Measurements from ENCODE around the gene SIGLEC7. TPM values are rescaled to one million over a fixed set of nuclear protein-coding genes. Genes with fewer than 3 reads are reported as not detected.

SIGLEC7 gene
- polyA plus RNA-seq (2013, experiment 1 of 2; ENCODE audit: insufficient read length), result not detected
- polyA plus RNA-seq (2013, experiment 2 of 2; ENCODE audit: insufficient read length), result not detected

DNA sequence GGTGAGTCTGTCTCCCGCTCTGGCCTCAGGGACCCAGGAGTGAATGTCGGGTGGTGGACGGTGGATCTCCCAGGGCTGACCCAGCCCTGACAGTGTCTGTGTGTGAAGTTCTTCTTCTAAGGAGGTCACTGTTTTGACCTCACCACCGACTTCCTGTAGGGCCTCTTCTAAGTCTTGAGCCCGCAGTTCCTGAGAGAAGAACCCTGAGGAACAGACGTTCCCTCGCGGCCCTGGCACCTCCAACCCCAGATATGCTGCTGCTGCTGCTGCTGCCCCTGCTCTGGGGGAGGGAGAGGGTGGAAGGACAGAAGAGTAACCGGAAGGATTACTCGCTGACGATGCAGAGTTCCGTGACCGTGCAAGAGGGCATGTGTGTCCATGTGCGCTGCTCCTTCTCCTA, at the start of gene SIGLEC7:
TSS of gene SIGLEC7 (plus strand) at position 183 of the 400 bp plus-strand sequence. CDS start at position 252, 69 bp downstream.
- DNase-seq, result no peak

DNA sequence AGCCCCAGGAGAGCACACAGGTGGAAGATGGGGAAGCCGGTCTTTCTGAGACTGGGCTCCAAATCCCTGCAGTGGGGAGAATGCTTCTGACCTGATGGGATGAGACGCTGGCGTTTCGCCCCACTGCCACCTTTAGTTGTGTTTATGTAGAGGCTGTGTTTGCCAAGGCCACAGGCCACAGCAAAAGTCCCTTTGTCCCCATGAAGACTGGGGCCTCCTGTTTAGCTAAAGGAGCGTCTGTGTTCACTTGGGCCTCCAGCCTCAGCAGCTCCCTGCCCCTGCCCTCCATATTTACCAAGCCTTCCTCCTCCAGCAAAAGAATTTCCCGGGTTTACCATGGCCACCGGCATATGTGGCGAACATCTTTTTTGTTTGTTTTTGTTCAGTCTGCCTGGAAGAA, 49.0 kb upstream of the SIGLEC7 start:
- no peak for DNase-seq

DNA sequence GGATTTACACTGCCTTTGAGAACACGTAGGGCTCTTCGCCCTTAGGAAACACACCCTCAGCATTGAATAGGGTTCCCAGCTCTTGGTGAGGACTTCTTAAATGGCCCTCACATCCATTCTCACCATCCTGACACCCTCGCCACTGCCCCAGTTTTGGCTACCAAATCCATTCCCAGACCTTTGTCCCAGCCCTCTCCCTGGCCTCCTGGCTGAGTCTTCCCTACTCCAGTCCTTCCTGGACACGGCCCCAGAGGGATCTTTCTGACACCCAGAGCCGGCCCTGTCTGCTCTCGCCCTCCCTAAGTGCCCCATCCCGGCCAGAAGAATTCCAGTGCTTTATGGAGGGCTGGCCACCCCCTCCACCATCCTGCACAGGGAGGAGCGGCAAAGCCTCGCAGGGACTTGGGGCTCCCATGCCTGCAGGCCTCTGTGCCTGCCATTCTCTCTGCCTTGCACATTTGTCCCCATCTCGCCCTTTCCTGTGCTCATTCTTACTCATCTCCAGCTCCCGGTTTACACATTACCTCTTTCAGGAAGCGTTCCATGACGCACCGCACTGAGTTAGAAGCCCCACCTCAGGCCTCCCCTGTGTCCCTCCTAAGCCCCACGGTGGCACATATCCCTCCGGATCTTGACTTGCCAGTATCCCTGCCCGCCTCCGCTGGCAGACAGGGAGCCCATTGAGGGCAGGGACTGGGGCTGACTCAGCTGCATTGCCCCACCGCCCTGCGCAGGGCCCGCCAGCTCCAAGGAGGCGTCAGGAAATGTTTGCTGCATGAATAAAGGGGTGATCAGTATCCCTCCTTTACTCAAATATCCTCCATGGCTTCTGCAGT, 48.4 kb upstream of the SIGLEC7 start:
- DNase-seq, result no peak

DNA sequence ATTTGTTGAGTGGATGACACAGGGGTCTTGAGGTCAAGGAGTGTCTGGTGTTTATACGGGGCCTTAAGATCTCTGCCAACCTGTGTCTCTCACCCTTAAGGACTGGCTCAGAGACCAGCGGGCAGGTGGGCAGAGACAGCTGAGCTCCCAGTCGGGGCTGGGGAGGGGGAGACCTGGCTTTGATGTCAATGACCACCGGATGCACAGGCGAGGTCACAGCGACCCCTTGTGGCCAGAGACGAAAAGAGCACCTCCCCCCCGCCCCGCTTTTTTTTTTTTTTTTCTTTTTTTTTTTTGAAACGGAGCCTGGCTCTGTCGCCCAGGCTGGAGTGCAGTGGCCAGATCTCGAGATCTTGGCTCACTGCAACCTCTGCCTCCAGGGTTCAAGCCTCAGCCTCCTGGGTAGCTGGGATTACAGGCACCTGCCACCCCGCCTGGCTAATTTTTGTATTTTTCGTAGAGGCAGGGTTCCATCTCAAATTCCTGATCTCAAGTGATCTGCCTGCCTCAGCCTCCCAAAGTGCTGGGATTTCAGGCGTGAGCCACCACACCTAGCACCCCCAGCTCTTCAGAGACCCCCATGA, 47.3 kb upstream of the SIGLEC7 start:
- peak; percentile 7 for DNase-seq

DNA sequence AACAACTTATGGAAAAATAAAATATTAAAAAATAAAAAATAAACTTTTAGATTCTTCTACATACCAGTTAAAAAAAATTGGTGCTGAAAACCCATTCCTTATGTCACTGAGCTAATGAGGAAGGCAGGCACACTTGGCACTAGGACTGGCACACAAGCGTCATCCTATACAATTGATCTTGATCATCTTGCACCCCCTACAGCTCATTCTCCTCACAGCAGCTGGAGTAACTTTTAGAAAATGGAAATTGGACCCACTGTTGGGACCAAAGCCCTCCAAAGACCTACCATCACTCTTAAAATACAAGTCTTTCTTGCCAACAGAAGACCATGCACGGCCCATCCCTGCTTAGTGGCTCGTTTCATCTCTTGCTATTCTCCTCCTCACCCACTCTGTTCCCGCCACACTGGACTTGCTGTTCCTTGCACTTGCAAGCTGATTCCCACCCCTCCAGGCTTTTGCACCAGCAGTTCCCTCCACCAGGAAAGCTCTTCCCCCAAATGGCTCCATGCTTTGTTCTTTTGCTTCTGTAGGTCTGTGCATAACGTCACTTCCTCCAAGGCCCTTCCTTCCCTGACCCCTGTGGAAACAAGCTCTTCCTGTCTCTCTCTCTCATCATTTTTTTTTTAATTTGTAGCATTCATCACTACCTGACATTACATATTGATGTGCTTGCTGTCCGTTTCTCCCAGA, 45.5 kb upstream of the SIGLEC7 start:
- DNase-seq, result no peak

DNA sequence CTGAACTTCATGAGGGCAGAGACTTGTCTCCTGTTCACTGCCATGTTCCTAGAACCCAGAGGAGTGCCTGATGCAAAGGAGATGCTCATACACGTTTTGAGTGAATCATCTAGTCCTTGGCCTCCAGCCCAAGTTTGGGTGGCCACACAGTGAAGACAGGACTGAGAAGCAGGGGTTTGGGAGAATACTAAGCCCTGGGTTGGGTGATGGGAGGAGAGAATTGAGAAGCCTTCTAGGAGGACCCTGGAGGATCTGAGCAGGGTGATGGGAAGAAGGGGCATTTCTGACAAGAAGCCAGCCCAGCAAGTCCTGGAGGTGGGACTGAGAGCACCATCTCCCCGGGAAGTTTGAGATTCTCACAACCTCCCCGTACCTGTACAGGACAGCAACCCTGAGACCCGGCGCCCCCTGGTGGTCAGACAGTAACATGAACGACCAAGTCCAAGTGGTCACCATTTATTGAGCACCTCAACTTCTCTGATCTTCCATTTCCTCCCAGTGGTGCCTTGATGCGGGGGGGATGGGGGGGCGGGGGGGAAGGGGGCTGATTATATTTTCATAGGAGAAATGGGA, 44.8 kb upstream of the SIGLEC7 start:
- DNase-seq, result peak; percentile 62

DNA sequence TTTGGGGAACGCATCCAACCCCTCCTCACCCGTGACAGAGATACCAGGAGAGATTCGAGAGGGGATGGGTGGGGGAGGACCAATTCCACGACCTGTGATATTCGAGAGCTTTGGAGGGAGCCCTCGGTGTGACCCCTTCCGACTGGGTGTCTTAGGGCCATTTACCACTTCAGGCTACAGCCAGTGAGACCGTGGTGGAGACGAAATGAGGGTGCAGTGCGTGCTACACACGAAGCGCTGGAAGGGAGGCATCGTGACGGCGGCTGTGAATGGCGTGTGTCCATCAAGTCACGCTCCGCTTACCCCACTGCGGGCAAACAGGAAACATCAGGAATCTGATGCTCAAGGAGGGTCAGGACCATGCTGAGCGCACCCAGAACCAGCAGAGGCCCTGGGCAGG, 44.3 kb upstream of the SIGLEC7 start:
- no peak for DNase-seq

DNA sequence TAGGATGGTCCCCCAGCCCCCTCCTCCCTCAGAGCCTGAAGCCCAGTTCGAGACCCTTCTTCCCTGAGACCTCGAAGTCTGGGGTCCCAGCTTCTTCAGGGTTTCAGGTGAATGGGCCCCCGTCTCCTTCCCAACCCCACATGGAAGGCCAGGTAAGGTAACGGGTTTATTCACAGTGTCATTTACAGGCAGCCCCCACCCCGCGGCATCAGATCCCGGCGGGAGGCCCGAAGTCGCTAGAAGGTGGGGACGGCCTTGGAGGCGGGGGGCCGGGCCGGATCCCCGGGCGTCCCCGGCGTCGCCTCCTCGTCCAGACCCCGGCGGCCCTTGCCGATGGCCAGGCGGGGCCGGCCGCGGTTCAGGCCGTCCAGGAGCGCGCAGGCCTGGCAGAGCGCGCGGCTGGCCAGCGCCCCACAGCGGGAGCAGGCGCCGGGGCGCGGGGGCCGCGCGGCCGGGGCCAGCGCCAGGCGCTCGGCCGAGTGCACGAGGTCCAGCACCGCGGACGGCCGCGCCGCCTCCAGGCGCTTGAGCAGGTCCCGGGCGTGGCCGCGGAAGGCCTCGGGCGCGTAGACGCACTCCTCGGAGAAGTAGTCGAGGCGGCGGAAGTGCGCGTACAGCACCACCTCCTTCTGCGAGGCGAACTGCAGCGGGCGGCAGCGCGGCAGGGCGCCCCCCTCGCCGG, 43.6 kb upstream of the SIGLEC7 start:
- DNase-seq, result peak; percentile 17

DNA sequence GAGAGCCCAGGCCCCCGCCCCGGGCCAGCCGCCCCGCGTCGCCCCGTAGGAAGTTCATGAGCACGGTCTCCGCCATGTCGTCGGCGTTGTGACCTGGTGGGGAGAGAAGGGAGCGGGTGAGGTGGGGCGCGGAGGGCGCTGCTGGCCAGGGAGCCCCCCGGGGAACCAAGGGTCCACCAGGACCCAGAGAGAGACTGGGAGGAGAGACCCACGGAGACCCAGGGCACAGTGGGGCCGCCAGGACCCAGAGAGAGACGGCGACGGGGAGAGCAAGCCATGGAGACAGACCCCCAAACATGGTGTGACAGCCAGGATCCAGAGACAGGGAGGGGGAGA, 43.1 kb upstream of the SIGLEC7 start:
- DNase-seq, result no peak

DNA sequence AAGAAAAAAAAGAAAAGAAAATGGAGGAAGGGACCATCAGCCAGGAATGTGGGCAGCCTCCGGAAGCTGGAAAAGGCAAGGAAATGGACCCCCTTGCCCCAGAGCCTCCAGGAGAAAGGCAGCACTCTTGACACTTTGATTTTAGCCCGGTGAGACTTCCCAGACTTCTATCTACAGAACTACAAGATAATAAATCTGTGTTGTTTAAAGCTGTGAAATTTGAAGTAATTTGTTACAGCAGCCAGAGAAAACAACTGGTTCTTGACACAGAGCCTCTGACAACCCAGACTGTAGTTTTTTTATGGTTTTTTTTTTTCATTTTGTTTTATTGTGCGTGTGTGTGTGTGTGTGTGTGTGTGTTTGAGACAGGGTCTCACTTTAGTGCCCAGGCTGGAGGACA, 41.5 kb upstream of the SIGLEC7 start:
- no peak for DNase-seq

DNA sequence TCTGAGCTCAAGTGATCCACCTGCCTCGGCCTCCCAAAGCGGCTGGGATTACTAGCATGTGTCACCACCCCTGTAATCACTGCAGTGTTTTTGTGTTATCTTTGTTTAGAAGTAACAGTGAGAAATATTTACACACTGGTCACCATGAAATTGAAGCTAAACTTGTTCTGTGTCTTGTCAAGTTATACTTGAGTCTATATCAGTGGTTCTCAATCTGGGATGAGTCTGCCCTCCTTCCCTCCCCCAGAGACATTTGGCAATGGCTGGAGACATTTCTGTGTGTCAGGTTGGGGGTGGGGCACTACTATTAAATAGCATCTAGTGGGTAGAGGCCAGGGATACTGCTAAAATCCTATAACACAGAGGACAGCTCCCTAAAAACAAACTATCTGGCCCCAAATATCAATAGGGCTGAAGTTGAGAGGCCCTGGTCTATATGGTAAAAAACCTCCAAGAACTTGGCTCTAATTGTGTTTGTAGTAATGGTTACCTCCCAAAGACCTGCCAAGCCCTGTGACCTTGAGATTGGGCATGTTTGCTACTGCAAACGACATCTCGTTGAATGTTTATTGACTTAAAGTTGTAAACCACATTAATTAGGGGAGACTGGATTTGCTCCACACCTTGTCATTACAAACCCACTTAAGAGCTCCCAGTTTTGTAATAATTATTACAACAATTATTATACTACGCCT, 40.8 kb upstream of the SIGLEC7 start:
- no peak for DNase-seq

DNA sequence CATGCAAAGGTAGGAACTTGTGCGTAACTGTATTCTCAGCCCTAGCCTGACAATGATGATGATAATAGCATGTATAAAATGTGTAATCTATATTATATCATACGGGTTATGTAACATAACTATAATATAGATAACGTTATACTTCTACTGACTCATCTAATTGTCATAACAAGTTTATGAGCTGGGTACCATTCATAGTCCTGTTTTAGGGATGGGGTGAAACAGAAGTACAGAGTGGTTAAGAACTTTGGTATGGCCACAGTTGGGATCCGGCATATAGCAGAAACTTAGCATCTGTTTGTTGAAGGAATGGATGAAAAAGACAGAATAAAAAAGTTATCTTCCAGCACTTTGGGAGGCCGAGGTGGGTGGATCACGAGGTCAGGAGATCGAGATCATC, 39.1 kb upstream of the SIGLEC7 start:
- DNase-seq, result no peak

DNA sequence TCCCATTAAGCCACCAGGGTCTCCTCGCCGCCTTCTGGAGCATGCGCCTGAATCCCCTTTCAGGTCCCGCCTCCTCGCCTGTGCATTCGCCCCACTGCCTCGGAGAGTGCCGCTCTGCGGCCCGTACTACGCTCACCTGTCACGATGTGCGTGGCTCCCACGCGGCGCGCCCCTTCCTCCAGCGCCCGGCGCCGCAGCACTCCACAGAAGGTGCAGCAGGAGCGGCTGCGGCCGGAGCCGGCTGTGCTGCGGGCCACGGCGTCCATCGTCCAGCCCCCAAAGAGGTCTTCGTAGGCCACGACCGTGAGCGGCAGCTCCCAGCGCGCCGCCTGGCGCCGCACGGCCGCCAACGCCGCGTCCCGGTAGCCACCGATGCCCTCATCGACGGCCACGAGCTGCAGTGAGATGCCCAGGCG, 38.2 kb upstream of the SIGLEC7 start:
- DNase-seq, result no peak

DNA sequence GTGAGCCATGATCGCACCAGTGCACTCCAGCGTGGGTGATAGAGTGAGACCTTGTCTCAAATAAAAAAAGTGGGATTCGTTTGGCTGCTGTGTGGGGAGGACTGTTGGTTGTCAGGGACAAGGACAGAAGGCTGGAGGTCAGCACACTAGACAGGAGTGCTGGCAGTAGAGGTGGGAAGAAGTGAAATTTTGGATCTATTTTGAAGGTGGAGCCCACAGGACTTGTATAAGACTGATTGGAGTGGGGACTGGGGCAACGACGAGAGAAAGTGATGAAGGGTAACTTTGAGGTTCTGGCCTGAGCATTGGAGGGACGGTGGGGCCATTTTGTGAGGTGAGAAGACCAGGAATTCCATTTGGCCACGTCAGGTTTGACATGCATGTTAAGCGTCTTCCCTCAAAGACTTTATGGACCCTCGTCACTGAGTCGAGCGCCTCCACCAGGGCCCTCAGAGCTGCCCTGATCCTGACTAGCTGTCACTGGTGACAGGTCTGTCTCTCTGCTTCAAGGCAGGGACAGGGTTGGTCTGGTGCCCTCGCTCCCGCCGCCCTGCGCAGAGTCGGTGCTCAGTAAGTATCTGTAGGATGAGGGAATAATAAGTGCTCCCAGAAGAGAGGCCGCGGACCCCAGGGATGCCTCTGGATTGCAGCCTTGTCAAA, 34.6 kb upstream of the SIGLEC7 start:
- DNase-seq, result peak; percentile 34

DNA sequence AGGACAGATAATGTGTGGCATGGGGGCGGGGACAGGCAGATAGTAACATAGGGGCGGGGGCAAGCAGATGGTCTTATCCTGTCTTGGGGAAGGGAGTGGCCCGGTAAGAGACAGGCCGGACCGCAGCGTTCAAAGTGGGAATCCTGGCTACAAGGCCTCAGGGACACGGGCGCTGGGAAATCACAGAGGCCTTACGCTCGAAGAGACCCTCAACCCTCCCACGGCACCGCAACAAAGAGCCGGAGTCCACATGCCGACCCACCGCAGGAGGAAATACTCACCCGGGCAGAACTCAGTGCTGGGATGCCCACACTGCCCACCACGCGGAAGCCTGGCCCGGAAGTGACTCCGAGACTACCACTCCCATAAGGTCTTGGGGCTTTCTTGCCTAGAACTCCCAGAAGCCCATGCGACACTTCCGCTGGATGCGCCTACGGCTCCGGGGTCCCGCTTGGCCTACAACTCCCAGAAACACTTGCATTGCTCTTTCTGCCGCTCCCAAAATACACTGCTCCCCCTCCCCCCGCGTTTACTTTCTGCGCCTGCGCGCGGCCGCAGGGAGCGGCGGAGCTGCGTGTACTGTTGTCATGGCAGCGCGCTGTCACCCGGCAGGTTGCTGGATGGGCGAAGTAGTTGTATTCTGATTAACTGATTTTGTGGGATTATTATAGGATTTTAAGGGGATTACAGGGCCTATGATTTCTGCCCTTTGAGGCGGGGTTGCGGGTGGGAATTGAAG, 33.9 kb upstream of the SIGLEC7 start, which contains the start of gene CTU1:
TSS of gene CTU1 (minus strand) at position 344 of the 739 bp plus-strand sequence. CDS start 3,840 bp downstream, outside the sequence.
- peak; percentile 99 for DNase-seq

DNA sequence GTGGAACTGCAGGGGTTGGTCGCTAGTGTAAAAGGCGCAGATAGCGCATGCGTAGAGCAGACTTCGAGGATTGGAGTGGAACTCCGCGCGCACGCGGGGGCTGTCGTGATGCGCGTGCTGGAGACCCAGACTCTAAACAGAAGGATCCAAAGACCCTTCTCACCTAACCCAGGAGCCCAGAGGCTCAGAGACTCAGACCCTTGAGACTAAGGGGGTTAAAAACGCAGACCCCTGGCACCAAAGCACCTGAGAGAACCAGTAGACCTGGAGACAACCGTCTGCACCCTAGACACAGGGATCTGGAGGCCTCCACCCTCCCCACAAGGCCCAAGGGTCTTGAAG, 33.3 kb upstream of the SIGLEC7 start:
- no peak for DNase-seq

DNA sequence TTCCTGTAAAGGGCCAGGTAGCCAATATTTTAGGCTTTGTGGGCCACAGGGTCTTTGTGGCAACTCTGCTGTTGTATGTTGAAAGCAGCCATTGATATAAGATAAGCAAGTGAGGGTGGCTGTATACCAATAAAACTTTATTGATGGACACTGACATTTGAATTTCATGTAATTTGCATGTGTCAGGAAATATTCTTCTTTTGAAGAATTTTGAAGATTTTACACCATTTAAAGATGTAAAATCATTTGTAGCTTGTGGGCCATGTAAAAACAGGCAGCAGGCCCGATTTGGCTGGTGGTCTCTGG, 31.5 kb upstream of the SIGLEC7 start:
- DNase-seq, result no peak

DNA sequence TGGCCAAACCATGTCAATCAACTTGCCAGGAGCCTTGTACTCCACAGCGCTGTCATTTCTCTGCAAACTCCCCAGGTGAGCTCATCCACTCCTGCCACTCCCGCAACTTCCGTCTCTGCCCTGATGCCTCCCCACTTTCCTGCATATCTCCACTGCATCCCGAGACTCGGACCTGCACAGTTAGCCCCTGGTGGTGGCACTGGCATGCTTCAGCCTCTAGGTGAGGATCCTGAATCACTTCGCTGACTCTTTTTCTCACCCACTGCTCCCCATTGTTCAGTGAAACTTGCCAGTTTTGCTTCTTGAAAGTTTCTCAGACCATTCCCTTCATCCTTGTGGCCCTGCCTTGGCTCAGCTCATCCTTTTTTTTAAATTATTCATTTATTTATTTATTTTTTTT, 30.5 kb upstream of the SIGLEC7 start:
- no peak for DNase-seq

DNA sequence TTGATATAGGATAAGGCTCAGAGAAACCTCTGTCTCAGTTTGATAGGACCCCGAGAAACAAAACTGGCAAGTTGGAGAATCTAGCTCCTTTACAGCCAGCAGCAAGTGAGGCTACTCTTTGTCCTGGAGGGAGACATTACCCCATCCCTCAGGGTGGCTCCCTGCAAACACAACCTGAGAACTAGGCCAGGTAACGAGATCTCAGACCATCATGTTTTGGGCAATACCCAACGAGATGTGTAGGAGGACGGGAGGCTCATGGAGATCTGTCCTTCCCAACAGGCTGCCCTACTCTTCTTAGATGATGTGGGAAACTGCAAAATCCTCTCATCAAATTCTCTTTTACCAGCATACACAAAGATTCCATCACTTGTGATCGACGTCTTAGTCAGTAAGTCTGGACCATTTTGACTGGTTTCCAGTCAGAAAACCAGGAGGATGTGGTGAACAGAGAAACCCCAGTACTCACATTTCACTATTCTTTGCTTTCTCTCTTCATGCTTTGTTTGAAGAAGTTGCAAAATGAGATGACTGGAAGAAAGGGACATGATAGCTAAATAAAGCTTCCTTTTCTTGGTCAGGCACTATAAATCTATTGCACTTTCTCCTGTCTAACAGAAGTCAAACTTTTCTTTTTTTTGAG, 27.9 kb upstream of the SIGLEC7 start:
- DNase-seq, result no peak

DNA sequence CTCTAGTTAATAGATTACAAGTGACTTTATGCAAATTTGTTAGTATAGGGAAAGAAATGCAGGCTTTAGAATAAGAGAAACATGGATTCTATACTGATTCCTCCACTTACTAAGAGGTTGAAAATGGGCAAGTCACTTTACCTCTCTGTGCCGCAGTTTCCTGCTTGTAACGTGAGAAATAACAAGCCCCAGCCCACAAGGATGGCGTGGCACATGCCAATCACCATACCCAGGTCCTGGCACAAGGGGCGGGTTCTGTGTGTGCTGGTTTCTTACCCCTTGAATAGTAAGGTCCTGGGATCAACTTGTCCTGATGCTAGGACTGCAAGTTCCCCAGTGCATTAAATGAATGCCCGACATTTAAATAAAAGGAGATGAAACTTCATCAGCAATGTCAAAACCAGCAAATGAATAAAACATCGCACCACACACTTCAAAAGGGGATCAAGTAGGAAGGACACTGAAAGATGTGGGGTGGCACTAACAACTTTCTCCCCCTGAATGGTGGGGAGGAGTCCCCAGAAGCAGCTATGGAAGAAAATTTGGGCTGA, 25.3 kb upstream of the SIGLEC7 start:
- DNase-seq, result no peak
